B cell (primary cell): Measurements from ENCODE around the gene SLC25A24. TPM values are rescaled to one million over a fixed set of nuclear protein-coding genes. Genes with fewer than 3 reads are reported as not detected.
A peak's percentile ranks its signal among the peaks of the same experiment; 100 is the strongest.

Source experiments
- ATAC-seq: fragments of 200-7000 bp; cut with Tn5 transposase; one replicate; pipeline ENCODE4 v1.10.0; 2021; ENCODE audit warnings: low read depth, mild to moderate bottlenecking, moderate number of reproducible peaks, moderate library complexity
- CTCF ChIA-PET: fragments of 350-600 bp; sonication (Branson Sonifier 250); formaldehyde crosslinking; loops from one replicate; lab custom pipeline; 2021; ENCODE audit warnings: antibody characterized with exemption, inconsistent platforms; lab: Charles Lee
- POLR2A ChIA-PET: fragments of 350-600 bp; sonication (Branson Sonifier 250); formaldehyde crosslinking; loops from one replicate; lab custom pipeline; 2021; ENCODE audit warnings: antibody characterized with exemption; lab: Charles Lee
- DNase-seq: peaks from one replicate; pipeline ENCODE4 v3.0.0; 2013
- H2AFZ ChIP-seq: 2 replicates; pipeline ENCODE4 v1.6.1; 2012; ENCODE audit warnings: mild to moderate bottlenecking, low read depth, low read length; ENCODE audit not compliant: insufficient read depth, poor library complexity, severe bottlenecking
- H3K27ac ChIP-seq, 2 donors: 1 replicate in 1 of 2; 2 replicates in 1 of 2; pipeline ENCODE4 v1.5.1; 2012 to 2013; ENCODE audit warnings: low read length in 2 of 2, mild to moderate bottlenecking in 2 of 2, moderate library complexity in 1 of 2
- H3K27me3 ChIP-seq, 4 experiments: fragments of 200-600 bp in 1 of 4; sonication (generic) in 1 of 4; replicated peaks in 1 of 4; 1 replicate in 2 of 4; 2 replicates in 2 of 4; pipeline versions ENCODE4 v1.6.1 to v1.7.0; 2013 to 2016; ENCODE audit warnings: low read length in 3 of 4, mild to moderate bottlenecking in 2 of 4, mixed read lengths in 1 of 4, moderate library complexity in 1 of 4; ENCODE audit not compliant: insufficient read depth in 4 of 4, control insufficient read depth in 3 of 4; ENCODE audit errors: control extremely low read depth in 1 of 4
- H3K36me3 ChIP-seq, 2 experiments: replicated peaks in 1 of 2; 1 replicate in 1 of 2; 2 replicates in 1 of 2; pipeline versions ENCODE4 v1.6.1 to v1.7.1; 2013; ENCODE audit warnings: low read length in 1 of 2; ENCODE audit not compliant: insufficient read depth in 2 of 2, control insufficient read depth in 1 of 2; ENCODE audit errors: control extremely low read depth in 1 of 2, extremely low read depth in 1 of 2
- H3K4me1 ChIP-seq, 2 donors: fragments of 200-600 bp in 1 of 2; sonication (generic) in 1 of 2; 1 replicate in 1 of 2; 2 replicates in 1 of 2; pipeline versions ENCODE4 v1.5.1 to v1.6.1; 2013 to 2017; ENCODE audit warnings: low read length in 2 of 2; ENCODE audit not compliant: control insufficient read depth in 2 of 2, insufficient read depth in 2 of 2
- H3K4me2 ChIP-seq: replicated peaks from 2 replicates; pipeline ENCODE3; 2012; ENCODE audit warnings: mild to moderate bottlenecking, low read depth, low read length; ENCODE audit not compliant: poor library complexity, severe bottlenecking
- H3K4me3 ChIP-seq, 5 experiments: fragments of 200-600 bp in 1 of 5; sonication (generic) in 1 of 5; 1 replicate in 3 of 5; 2 replicates in 2 of 5; pipeline versions ENCODE4 v1.5.1 to v1.7.0; 2011 to 2016; ENCODE audit warnings: low read length in 4 of 5, mild to moderate bottlenecking in 4 of 5, low read depth in 2 of 5, control low read depth in 1 of 5, moderate library complexity in 1 of 5; ENCODE audit not compliant: insufficient read depth in 1 of 5; ENCODE audit errors: control extremely low read depth in 1 of 5, extremely low read depth in 1 of 5
- H3K79me2 ChIP-seq: fragments of 200-600 bp; sonication (generic); one replicate; pipeline ENCODE4 v1.6.0; 2016; ENCODE audit warnings: low read length; ENCODE audit not compliant: control insufficient read depth, insufficient read depth
- H3K9ac ChIP-seq: fragments of 200-600 bp; sonication (generic); 2 replicates; pipeline ENCODE4 v1.6.1; 2017; ENCODE audit warnings: mild to moderate bottlenecking, low read length, moderate library complexity
- H3K9me3 ChIP-seq, 3 donors: one replicate each; pipeline versions ENCODE4 v1.6.1 to v1.7.1; 2013; ENCODE audit warnings: low read length in 2 of 3; ENCODE audit not compliant: control insufficient read depth in 2 of 3, insufficient read depth in 1 of 3; ENCODE audit errors: control extremely low read depth in 1 of 3
- H4K20me1 ChIP-seq: 2 replicates; pipeline ENCODE4 v1.6.0; 2012; ENCODE audit warnings: mild to moderate bottlenecking, low read length; ENCODE audit not compliant: insufficient read depth, control insufficient read depth, poor library complexity, severe bottlenecking
- H3K27ac Mint-ChIP-seq: one replicate; pipeline ENCODE4 v1.8.0; 2021; ENCODE audit warnings: mixed read lengths
- H3K27me3 Mint-ChIP-seq: one replicate; pipeline ENCODE4 v1.8.0; 2021; ENCODE audit warnings: mixed read lengths
- H3K4me1 Mint-ChIP-seq: one replicate; pipeline ENCODE4 v1.8.0; 2021; ENCODE audit warnings: mixed read lengths
- H3K4me3 Mint-ChIP-seq: one replicate; pipeline ENCODE4 v1.8.0; 2021; ENCODE audit warnings: mixed read lengths
- H3K9me3 Mint-ChIP-seq: one replicate; pipeline ENCODE4 v1.8.0; 2022; ENCODE audit warnings: mixed read lengths; ENCODE audit not compliant: insufficient read depth
- CTCF ChIP-seq: fragments of 200-600 bp; IDR thresholded peaks from one replicate; pipeline ENCODE4 v1.8.0; 2022; ENCODE audit warnings: antibody characterized with exemption, mild to moderate bottlenecking
- EZH2 ChIP-seq: IDR thresholded peaks from 2 replicates; pipeline ENCODE4 v1.6.1; 2012; ENCODE audit warnings: borderline replicate concordance, low read depth, mild to moderate bottlenecking, moderate library complexity, low read length; ENCODE audit not compliant: insufficient read depth, poor library complexity, severe bottlenecking
- WGBS: methylation state at CpG from one replicate; pipeline ENCODE4 v1.1.5; 2013; ENCODE audit warnings: missing lambda C conversion rate; ENCODE audit not compliant: insufficient coverage; 5-methylcytosine and 5-hydroxymethylcytosine counted together
- intact Hi-C: fragments of 100-400 bp; cut with micrococcal nuclease; formaldehyde crosslinking; loops from one replicate; pipeline ENCODE4 v1.10.0; 2022
- polyA plus RNA-seq: library from polyadenylated mRNA; depleted of rRNA; stranded (reverse); fragments of >200 nt; gene quantifications from 2 replicates; pipeline ENCODE4 v1.2.3, GENCODE V29; 2012
- total RNA-seq, 2 donors: library from RNA; stranded (reverse); fragments of 120-200 nt in 1 of 2; gene quantifications; 1 replicate in 1 of 2; 2 replicates in 1 of 2; pipeline versions ENCODE4 v1.2.3 to v1.2.4, GENCODE V29; 2013 to 2022

SLC25A24 gene
- total and polyA plus RNA-seq, 2 donors (not counting 1 experiment from before 2014, with no cell fraction given) = 6.0 to 25.6 TPM

- Histone ChIP-seq H3K4me2 (peak overlapping the region; percentile 24), H3K27me3 (no peaks in the 10 kb centered on the region), H3K79me2 (no peaks in the 10 kb centered on the region), H3K9ac (no peak overlapping the region), H2AFZ (no peak overlapping the region), H3K4me1 (peaks cover 5 to 8% of the 10 kb centered on the region in 2 donors), H3K4me3 (no peak overlapping the region), H4K20me1 (no peaks in the 10 kb centered on the region), H3K27ac (no peak overlapping the region), H3K36me3 (no peaks in the 10 kb centered on the region), H3K9me3 (no peaks in the 10 kb centered on the region)
- ATAC-seq (peak; percentile 92), DNase-seq (peak; percentile 85)
- CTCF ChIA-PET = interaction anchor here (0.6 to 8.7 kb wide), 47 partner anchors 9 to 994 kb away, joined by 3 to 709 read pairs (median 5); partner anchors contain the start of genes SLC25A24 and VAV3
- Mint-ChIP-seq H3K4me3 (no peak overlapping the region), H3K27me3 (peaks cover under 1% of the 10 kb centered on the region), H3K9me3 (no peaks in the 10 kb centered on the region), H3K4me1 (peaks cover 4% of the 10 kb centered on the region), H3K27ac (no peak overlapping the region)
- TF ChIP-seq CTCF (peak; percentile 96), EZH2 (no peak)
- intact Hi-C loops = loop anchor here (1.0 to 10.0 kb wide), 7 partner anchors 48 to 343 kb away; partner anchors contain the start of genes SLC25A24 and VAV3
- 10% methylated on average over 2 of the region's 7 CpGs for WGBS
- POLR2A ChIA-PET = interaction anchor here (0.5 to 2.1 kb wide), 3 partner anchors 13 to 343 kb away, joined by 4 to 5 read pairs (median 5); no protein-coding TSS in a partner anchor
These were observed 74.6 kb downstream of the SLC25A24 start for GRCh38 chr1:108125312-108126138.
